Small intestine (tissue), 7 donors: ENCODE results near the gene TSSC4. TPM values are rescaled to one million over a fixed set of nuclear protein-coding genes. Genes with fewer than 3 reads are reported as not detected.

Experiments used
- DNase-seq, 2 donors: peaks; one replicate each; pipeline versions ENCODE4 v3.0.0 to v3.0.0-alpha.2; 2013
- FAIRE-seq: peaks from 2 replicates; lab custom pipeline; 2012; peaks lifted over from hg19 to GRCh38; lab: Jason Lieb, UNC
- H3K27ac ChIP-seq, 3 donors: one replicate each; pipeline ENCODE4 v1.5.1; 2013; ENCODE audit warnings: low read length in 2 of 3, mild to moderate bottlenecking in 2 of 3, control low read depth in 1 of 3, inconsistent platforms in 1 of 3, low read depth in 1 of 3, moderate library complexity in 1 of 3
- H3K27me3 ChIP-seq, 3 donors: one replicate each; pipeline ENCODE4 v1.6.1; 2013; ENCODE audit warnings: low read length in 3 of 3, inconsistent platforms in 1 of 3; ENCODE audit not compliant: control insufficient read depth in 3 of 3, insufficient read depth in 3 of 3
- H3K36me3 ChIP-seq, 3 donors: one replicate each; pipeline ENCODE4 v1.6.1; 2013; ENCODE audit warnings: low read length in 3 of 3, inconsistent platforms in 1 of 3, low read depth in 1 of 3, mild to moderate bottlenecking in 1 of 3, moderate library complexity in 1 of 3; ENCODE audit not compliant: control insufficient read depth in 3 of 3, insufficient read depth in 2 of 3
- H3K4me1 ChIP-seq, 3 donors: one replicate each; pipeline ENCODE4 v1.6.1; 2013; ENCODE audit warnings: low read length in 2 of 3, inconsistent platforms in 1 of 3, low read depth in 1 of 3, mild to moderate bottlenecking in 1 of 3, moderate library complexity in 1 of 3; ENCODE audit not compliant: control insufficient read depth in 3 of 3, insufficient read depth in 2 of 3
- H3K4me3 ChIP-seq, 3 donors: one replicate each; pipeline ENCODE4 v1.5.1; 2013; ENCODE audit warnings: low read length in 3 of 3, control low read depth in 1 of 3, inconsistent platforms in 1 of 3, low read depth in 1 of 3, mild to moderate bottlenecking in 1 of 3, moderate library complexity in 1 of 3
- H3K9me3 ChIP-seq, 2 donors: one replicate each; pipeline ENCODE4 v1.6.1; 2013; ENCODE audit warnings: low read depth in 1 of 2, low read length in 1 of 2; ENCODE audit not compliant: control insufficient read depth in 2 of 2, insufficient read depth in 1 of 2
- WGBS, 3 donors: extraction: QIAGEN DNeasy Blood & Tissue Kit; methylation state at CpG; one replicate each; pipeline ENCODE4 v1.1.7; 2013; 5-methylcytosine and 5-hydroxymethylcytosine counted together
- polyA plus RNA-seq, 4 donors: library from polyadenylated mRNA; stranded (reverse) in 3 of 4; unstranded in 1 of 4; fragments of 200-250 nt in 3 of 4; fragments of 120-200 nt in 1 of 4; gene quantifications; one replicate each; pipeline versions ENCODE4 v1.2.1 to v1.2.3, GENCODE V29; 2013
- donor health status: healthy with polysubstance abuse.
- donor health status: control.
- donor health status: control.
- donor health status: Bipolar disorder and iron deficiency.
- donor health status: healthy.

Gene TSSC4
- polyA plus RNA-seq, 4 donors = 24.2 to 113 (median 63.3) TPM

- no peak overlapping the region for H3K27ac ChIP-seq
- no peaks in the 10 kb centered on the region for H3K36me3 ChIP-seq
- H3K27me3 ChIP-seq = no peaks in the 10 kb centered on the region
- FAIRE-seq (no peak), DNase-seq (no peak)
- H3K9me3 ChIP-seq = no peaks in the 10 kb centered on the region
- H3K4me3 ChIP-seq = no peak overlapping the region
- 61 to 85% (median 63%) methylated on average over 8 of the region's 8 CpGs for WGBS, 3 donors
- peaks cover 0 to 12% (median 0%) of the 10 kb centered on the region in 3 donors for H3K4me1 ChIP-seq
These were observed 25.0 kb downstream of the TSSC4 start for GRCh38 chr11:2425506-2425905.

- H3K27ac ChIP-seq = no peak overlapping the region
- FAIRE-seq (no peak), DNase-seq (no peak)
- 35 to 75% (median 47%) methylated on average over 13 of the region's 13 CpGs for WGBS, 3 donors
- H3K36me3 ChIP-seq = no peaks in the 10 kb centered on the region
- no peak overlapping the region for H3K4me3 ChIP-seq
- H3K27me3 ChIP-seq = no peaks in the 10 kb centered on the region
- H3K4me1 ChIP-seq = peaks cover 0 to 5% (median 0%) of the 10 kb centered on the region in 3 donors
- no peaks in the 10 kb centered on the region for H3K9me3 ChIP-seq
These were observed 25.7 kb downstream of the TSSC4 start for GRCh38 chr11:2426221-2426620.

GRCh38 chr11:2426826-2427521 lies 26.4 kb downstream of the TSSC4 start:
- Histone ChIP-seq H3K27me3 (no peaks in the 10 kb centered on the region), H3K4me1 (no peaks in the 10 kb centered on the region), H3K27ac (no peak overlapping the region), H3K9me3 (no peaks in the 10 kb centered on the region), H3K4me3 (no peak overlapping the region), H3K36me3 (no peaks in the 10 kb centered on the region)
- peak in 1 of 2 donors; percentile 78 for DNase-seq
- 11 to 68% (median 47%) methylated on average over 13 to 14 of the region's 14 CpGs for WGBS, 3 donors
- FAIRE-seq = no peak

- Histone ChIP-seq H3K27me3 (no peaks in the 10 kb centered on the region), H3K9me3 (no peaks in the 10 kb centered on the region), H3K4me3 (no peak overlapping the region), H3K36me3 (no peaks in the 10 kb centered on the region), H3K4me1 (no peaks in the 10 kb centered on the region), H3K27ac (no peak overlapping the region)
- FAIRE-seq (no peak), DNase-seq (peak in 1 of 2 donors; percentile 23)
- WGBS, 3 donors = 42 to 65% (median 51%) methylated on average over 12 of the region's 12 CpGs
These were observed 27.3 kb downstream of the TSSC4 start for GRCh38 chr11:2427721-2428321.

- H3K4me3 ChIP-seq = no peak overlapping the region
- DNase-seq (peak; percentile 76 to 83), FAIRE-seq (no peak)
- 51 to 64% (median 53%) methylated on average over 8 of the region's 8 CpGs for WGBS, 3 donors
- H3K4me1 ChIP-seq = no peaks in the 10 kb centered on the region
- H3K36me3 ChIP-seq = no peaks in the 10 kb centered on the region
- no peak overlapping the region for H3K27ac ChIP-seq
- no peaks in the 10 kb centered on the region for H3K27me3 ChIP-seq
- H3K9me3 ChIP-seq = no peaks in the 10 kb centered on the region
These were observed 27.8 kb downstream of the TSSC4 start for GRCh38 chr11:2428322-2428795.

- FAIRE-seq (no peak), DNase-seq (no peak)
- H3K27me3 ChIP-seq = no peaks in the 10 kb centered on the region
- no peaks in the 10 kb centered on the region for H3K4me1 ChIP-seq
- no peak overlapping the region for H3K27ac ChIP-seq
- H3K9me3 ChIP-seq = no peaks in the 10 kb centered on the region
- no peak overlapping the region for H3K4me3 ChIP-seq
- peaks cover 0 to 2% (median 0%) of the 10 kb centered on the region in 3 donors for H3K36me3 ChIP-seq
- WGBS, 3 donors = 71 to 92% (median 85%) methylated on average over 1 of the region's 1 CpG
These were observed 30.8 kb downstream of the TSSC4 start for GRCh38 chr11:2431395-2431794.

- no peaks in the 10 kb centered on the region for H3K27me3 ChIP-seq
- no peaks in the 10 kb centered on the region for H3K4me1 ChIP-seq
- H3K4me3 ChIP-seq = no peak overlapping the region
- H3K27ac ChIP-seq = no peak overlapping the region
- DNase-seq = no peak
- 73 to 87% (median 80%) methylated on average over 10 to 15 of the region's 15 CpGs for whole genome bisulfite sequencing, 3 donors
- peaks cover 0 to 2% (median 0%) of the 10 kb centered on the region in 3 donors for H3K36me3 ChIP-seq
- FAIRE-seq = no peak
- H3K9me3 ChIP-seq = no peaks in the 10 kb centered on the region
These were observed 31.6 kb downstream of the TSSC4 start for GRCh38 chr11:2432171-2432621.

GRCh38 chr11:2432628-2433071 lies 32.1 kb downstream of the TSSC4 start:
- FAIRE-seq (no peak), DNase-seq (no peak)
- no peaks in the 10 kb centered on the region for H3K27me3 ChIP-seq
- no peak overlapping the region for H3K4me3 ChIP-seq
- WGBS, 3 donors = 89 to 95% (median 92%) methylated on average over 13 of the region's 13 CpGs
- H3K27ac ChIP-seq = no peak overlapping the region
- no peaks in the 10 kb centered on the region for H3K4me1 ChIP-seq
- H3K9me3 ChIP-seq = no peaks in the 10 kb centered on the region
- peaks cover 0 to 2% (median 0%) of the 10 kb centered on the region in 3 donors for H3K36me3 ChIP-seq
